Measurements from ENCODE around the gene R3HCC1L.
A peak's percentile ranks its signal among the peaks of the same experiment; 100 is the strongest.
"Not testable (repeated sequence)": the region's sequence is repeated elsewhere in the genome, so short reads cannot be mapped to it uniquely, and the experiment has no call there.

Gene R3HCC1L

DNA sequence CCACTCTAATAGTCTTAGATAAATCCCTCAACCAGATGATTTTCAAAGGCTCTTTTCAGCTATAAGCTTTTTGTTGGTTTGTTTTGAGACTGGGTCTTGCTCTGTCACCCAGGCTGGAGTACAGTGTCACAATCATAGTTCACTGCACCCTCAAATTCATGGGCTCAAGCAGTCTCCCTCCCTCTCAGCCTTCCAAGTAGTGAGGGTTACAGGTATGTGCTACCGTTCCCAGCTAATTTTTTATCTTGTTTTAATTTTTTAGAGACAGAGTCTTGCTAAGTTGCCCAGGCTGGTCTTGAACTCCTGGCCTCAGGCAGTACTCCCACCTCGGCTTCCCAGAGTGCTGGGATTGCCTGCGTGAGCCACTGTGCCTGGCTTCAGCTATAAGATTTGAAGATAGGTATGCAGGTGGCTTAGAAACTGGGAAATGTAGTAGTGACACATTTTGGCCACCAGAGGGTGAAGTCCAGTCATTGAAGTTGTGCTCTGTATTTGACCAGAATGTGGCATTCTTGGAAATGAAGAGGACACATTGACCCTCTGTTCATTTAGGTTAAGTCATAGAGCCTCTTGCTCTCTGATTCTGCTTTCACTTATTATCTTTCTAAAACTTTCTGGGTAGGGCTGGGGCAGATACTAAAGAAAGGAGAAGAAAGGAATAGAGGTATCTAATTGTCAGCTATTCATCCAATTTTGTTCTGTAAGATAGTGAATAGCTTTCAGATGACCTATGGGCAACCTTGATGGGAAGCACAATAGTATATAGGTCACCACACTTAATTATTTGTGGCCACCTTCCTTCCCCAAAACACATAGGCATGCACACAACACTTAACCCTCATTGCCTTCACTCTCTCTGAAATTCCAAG, 36.0 kb downstream of the R3HCC1L start:
- DNase-seq (ENCODE audit: low read depth), result peak; percentile 69
- no peak overlapping the region for H3K4me3 ChIP-seq (ENCODE audit: low read length)
- TF ChIP-seq, protein P1, sequence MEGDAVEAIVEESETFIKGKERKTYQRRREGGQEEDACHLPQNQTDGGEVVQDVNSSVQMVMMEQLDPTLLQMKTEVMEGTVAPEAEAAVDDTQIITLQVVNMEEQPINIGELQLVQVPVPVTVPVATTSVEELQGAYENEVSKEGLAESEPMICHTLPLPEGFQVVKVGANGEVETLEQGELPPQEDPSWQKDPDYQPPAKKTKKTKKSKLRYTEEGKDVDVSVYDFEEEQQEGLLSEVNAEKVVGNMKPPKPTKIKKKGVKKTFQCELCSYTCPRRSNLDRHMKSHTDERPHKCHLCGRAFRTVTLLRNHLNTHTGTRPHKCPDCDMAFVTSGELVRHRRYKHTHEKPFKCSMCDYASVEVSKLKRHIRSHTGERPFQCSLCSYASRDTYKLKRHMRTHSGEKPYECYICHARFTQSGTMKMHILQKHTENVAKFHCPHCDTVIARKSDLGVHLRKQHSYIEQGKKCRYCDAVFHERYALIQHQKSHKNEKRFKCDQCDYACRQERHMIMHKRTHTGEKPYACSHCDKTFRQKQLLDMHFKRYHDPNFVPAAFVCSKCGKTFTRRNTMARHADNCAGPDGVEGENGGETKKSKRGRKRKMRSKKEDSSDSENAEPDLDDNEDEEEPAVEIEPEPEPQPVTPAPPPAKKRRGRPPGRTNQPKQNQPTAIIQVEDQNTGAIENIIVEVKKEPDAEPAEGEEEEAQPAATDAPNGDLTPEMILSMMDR (IDR thresholded peaks at IDR 0.05; ENCODE audit: insufficient read depth, low read depth, low read length, missing control alignments), result peak; percentile 82

DNA sequence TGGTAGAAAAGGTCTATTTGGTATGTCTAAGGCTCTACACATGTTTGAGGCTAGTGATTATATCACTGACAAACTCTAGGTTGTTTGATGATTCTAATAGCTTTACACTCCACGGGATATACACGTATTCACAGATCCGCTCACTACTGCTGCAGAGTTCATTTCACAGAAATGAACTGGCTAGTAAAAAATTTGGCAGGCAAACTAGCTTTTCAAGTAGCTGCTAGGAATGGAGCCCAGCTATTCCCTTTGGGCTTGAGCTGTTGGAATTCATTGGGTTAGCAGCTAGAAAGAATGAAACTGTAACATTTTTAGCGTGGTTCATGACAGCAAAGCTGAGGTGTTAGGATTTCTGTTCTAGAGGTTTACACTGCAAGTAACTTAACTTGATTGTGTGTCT, 37.6 kb downstream of the R3HCC1L start:
- no peak for DNase-seq (ENCODE audit: low read depth)
- H3K4me3 ChIP-seq (ENCODE audit: low read length), result no peak overlapping the region
- TF ChIP-seq, protein P1 (IDR thresholded peaks at IDR 0.05; ENCODE audit: insufficient read depth, low read depth, low read length, missing control alignments), result no peak

DNA sequence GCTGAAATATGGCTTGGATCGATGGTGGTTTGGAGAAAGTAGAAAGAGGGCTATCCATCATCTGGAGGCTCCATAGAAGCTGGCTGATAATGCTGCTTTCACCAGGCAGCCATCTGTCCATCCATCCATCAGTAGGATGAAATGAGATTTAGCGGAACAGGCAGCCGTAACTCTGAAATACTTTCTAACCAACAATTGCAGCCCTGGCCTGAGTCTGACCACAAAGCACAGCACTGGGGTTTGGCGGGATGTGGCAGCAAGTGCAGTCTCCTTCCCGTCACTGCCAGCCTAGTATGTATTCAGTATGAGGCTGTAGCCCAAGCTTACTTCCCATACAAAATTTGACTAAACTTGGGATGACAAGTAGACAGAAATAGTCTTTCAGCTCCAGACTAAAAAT, 38.0 kb downstream of the R3HCC1L start:
- no peak for DNase-seq (ENCODE audit: low read depth)
- H3K4me3 ChIP-seq (ENCODE audit: low read length), result no peak overlapping the region
- TF ChIP-seq, protein P1 (IDR thresholded peaks at IDR 0.05; ENCODE audit: insufficient read depth, low read depth, low read length, missing control alignments), result no peak

DNA sequence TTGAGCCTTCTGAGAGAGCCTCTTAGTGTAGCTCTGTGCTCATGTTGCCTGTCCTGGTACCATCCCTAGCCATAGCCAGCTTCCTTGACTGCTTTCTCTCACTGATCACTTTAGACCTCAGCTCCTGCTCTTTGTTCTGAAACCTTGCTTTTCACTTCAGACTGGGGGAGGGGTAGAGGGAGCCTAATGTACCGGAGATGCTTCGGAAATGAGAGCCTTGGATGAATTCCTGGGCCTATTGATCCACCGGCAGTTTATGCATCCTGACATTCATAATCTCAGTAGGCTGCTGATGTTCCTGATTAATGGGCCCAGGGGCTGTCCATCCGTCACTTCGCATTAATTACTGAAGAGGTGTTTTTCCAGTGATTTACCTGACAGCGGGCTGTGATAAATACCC, 38.8 kb downstream of the R3HCC1L start:
- no peak for DNase-seq (ENCODE audit: low read depth)
- TF ChIP-seq, protein P1 (IDR thresholded peaks at IDR 0.05; ENCODE audit: insufficient read depth, low read depth, low read length, missing control alignments), result no peak
- H3K4me3 ChIP-seq (ENCODE audit: low read length), result no peak overlapping the region

DNA sequence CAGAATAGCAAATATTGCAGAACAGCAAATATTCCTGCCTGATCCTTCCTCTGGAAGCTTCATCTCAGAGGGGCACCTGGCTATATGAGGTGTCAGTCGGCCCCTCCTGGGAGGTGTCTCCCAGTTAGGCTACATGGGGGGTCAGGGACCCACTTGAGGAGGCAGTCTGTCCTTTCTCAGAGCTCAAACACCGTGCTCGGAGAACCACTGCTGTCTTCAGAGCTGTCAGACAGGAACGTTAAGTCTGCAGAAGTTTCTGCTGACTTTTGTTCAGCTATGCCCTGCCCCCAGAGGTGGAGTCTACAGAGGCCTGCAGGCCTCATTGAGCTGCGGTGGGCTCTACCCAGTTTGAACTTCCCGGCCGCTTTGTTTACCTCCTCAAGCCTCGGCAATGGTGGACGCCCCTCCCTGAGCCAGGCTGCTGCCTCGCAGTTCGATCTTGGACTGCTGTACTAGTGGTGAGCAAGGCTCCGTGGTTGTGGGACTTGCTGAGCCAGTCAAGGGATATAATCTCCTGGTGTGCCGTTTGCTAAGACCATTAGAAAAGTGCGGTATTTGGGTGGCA, 48.0 kb downstream of the R3HCC1L start:
- not testable (repeated sequence) for DNase-seq (ENCODE audit: low read depth); H3K4me3 ChIP-seq (ENCODE audit: low read length)

DNA sequence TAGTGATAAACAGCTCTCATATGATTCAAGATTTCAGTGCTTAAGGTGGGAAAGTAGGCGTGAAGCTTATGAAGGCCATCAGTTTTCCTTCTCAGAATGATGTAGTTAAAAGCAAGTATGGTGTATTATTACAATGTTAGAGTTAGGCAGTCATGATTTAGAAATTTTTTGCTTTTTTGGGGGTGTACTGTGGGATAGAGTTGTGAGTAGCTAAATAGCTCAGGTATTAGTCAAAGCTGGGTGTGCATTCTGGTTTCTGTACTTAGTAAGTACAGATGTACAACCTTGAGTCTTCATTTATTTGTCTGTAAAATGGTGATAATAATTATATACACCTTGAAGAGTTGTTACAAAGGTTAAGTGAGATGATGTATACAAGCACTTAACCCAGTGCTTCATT, 52.2 kb downstream of the R3HCC1L start:
- H3K4me3 ChIP-seq (ENCODE audit: low read length), result no peak overlapping the region
- TF ChIP-seq, protein P1 (IDR thresholded peaks at IDR 0.05; ENCODE audit: insufficient read depth, low read depth, low read length, missing control alignments), result no peak
- peak; percentile 32 for DNase-seq (ENCODE audit: low read depth)

DNA sequence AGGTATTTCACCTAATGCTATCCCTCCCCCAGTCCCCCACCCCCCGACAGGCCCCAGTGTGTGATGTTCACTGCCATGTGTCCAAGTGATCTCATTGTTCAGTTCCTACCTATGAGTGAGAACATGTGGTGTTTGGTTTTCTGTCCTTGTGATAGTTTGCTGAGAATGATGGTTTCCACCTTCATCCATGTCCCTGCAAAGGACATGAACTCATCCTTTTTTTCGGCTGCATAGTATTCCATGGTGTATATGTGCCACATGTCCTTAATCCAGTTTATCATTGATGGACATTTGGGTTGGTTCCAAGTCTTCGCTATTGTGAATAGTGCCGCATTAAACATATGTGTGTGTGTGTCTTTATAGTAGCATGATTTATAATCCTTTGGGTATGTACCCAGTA, 56.3 kb downstream of the R3HCC1L start:
- H3K4me3 ChIP-seq (ENCODE audit: low read length); DNase-seq (ENCODE audit: low read depth): not testable (repeated sequence)

DNA sequence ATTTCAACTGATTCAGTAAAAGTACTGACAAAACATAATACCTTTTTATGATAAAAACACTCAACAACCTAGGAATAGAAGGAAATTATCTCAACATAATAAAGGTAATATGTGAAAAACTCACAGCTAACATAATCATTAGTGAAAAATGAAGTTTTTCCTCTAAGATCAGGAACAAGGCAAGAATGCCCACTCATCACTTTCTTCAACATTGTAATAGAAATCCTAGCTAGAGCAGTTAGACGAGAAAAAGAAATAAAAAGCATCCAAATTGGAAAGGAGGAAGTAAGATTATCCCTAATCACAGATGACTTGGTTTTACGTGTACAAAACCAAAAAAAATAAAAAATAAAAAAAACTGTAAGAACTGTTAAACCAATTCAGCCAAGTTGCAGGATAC, 58.6 kb downstream of the R3HCC1L start:
- H3K4me3 ChIP-seq (ENCODE audit: low read length), result no peak overlapping the region
- TF ChIP-seq, protein P1 (IDR thresholded peaks at IDR 0.05; ENCODE audit: insufficient read depth, low read depth, low read length, missing control alignments), result no peak
- no peak for DNase-seq (ENCODE audit: low read depth)

All from epithelial cell of esophagus (primary cell).